Islet precursor cell (in vitro differentiated cells): ENCODE measurements around the gene PRKCA.
"Not testable (repeated sequence)": the region's sequence is repeated elsewhere in the genome, so short reads cannot be mapped to it uniquely, and the experiment has no call there.

Source experiments
- DNase-seq: peaks from one replicate; pipeline ENCODE4 v3.0.0-alpha.2; 2018

Gene PRKCA

GRCh38 chr17:66290101-66290722 lies 12.2 kb upstream of the PRKCA start:
- DNase-seq = peak; percentile 22

- no peak for DNase-seq
Observed at GRCh38 chr17:66292353-66292752, 10.1 kb upstream of the PRKCA start.

GRCh38 chr17:66296289-66296725 lies 6.1 kb upstream of the PRKCA start:
- DNase-seq = peak; percentile 49

GRCh38 chr17:66297443-66297842 lies 5.0 kb upstream of the PRKCA start:
- peak; percentile 29 for DNase-seq

- DNase-seq = peak; percentile 37
Observed at GRCh38 chr17:66299711-66300110, 2.7 kb upstream of the PRKCA start.

- peak; percentile 41 for DNase-seq
Observed at GRCh38 chr17:66300956-66301355, 1.5 kb upstream of the PRKCA start.

- peak; percentile 41 for DNase-seq
Observed at GRCh38 chr17:66301367-66301863, 998 bp upstream of the PRKCA start.

GRCh38 chr17:66302761-66303626 lies 581 bp downstream of the PRKCA start:
- peak; percentile 86 for DNase-seq

GRCh38 chr17:66304304-66305174 lies 2.1 kb downstream of the PRKCA start:
- DNase-seq = peak; percentile 61

GRCh38 chr17:66306446-66306845 lies 4.0 kb downstream of the PRKCA start:
- DNase-seq = no peak

GRCh38 chr17:66307257-66307656 lies 4.8 kb downstream of the PRKCA start:
- no peak for DNase-seq

- DNase-seq = no peak
Observed at GRCh38 chr17:66308856-66309255, 6.4 kb downstream of the PRKCA start.

GRCh38 chr17:66309793-66310192 lies 7.4 kb downstream of the PRKCA start:
- no peak for DNase-seq

- no peak for DNase-seq
Observed at GRCh38 chr17:66310528-66311148, 8.2 kb downstream of the PRKCA start.

GRCh38 chr17:66312912-66313311 lies 10.5 kb downstream of the PRKCA start:
- DNase-seq = no peak

GRCh38 chr17:66313325-66313724 lies 10.9 kb downstream of the PRKCA start:
- DNase-seq = no peak

GRCh38 chr17:66313995-66314659 lies 11.7 kb downstream of the PRKCA start:
- no peak for DNase-seq

GRCh38 chr17:66317629-66318028 lies 15.2 kb downstream of the PRKCA start:
- no peak for DNase-seq

- DNase-seq = no peak
Observed at GRCh38 chr17:66319226-66319625, 16.8 kb downstream of the PRKCA start.

- no peak for DNase-seq
Observed at GRCh38 chr17:66322764-66323163, 20.4 kb downstream of the PRKCA start.

- not testable (repeated sequence) for DNase-seq
Observed at GRCh38 chr17:66324381-66325004, 22.1 kb downstream of the PRKCA start.
